HG03280 (cell line): ENCODE data around the gene LRRC45.
"Not testable (repeated sequence)": the region's sequence is repeated elsewhere in the genome, so short reads cannot be mapped to it uniquely, and the experiment has no call there.

Source experiments
- ATAC-seq: cut with Tn5 transposase; IDR thresholded peaks from one replicate; pipeline ENCODE4 v1.9.1; 2021; ENCODE audit warnings: mild to moderate bottlenecking, moderate library complexity; ENCODE audit not compliant: unreplicated experiment

Gene LRRC45

GRCh38 chr17:82031885-82032627, 9.0 kb downstream of the LRRC45 start:
- no peak for ATAC-seq

- ATAC-seq, result no peak
Observed at GRCh38 chr17:82033359-82034085, 10.4 kb downstream of the LRRC45 start.

GRCh38 chr17:82034371-82035011, 11.4 kb downstream of the LRRC45 start:
- no peak for ATAC-seq

- ATAC-seq, result no peak
Observed at GRCh38 chr17:82035488-82035887, 12.4 kb downstream of the LRRC45 start.

- no peak for ATAC-seq
Observed at GRCh38 chr17:82035956-82036633, 13.0 kb downstream of the LRRC45 start.

- ATAC-seq, result no peak
Observed at GRCh38 chr17:82036634-82037091, 13.6 kb downstream of the LRRC45 start.

GRCh38 chr17:82037092-82037888, 14.2 kb downstream of the LRRC45 start, which contains the start of gene DCXR:
Gene DCXR (minus strand): TSS chr17:82037697. CDS start chr17:82037682, 15 bp downstream.
- peak; percentile 90 for ATAC-seq

GRCh38 chr17:82037889-82038195, 14.7 kb downstream of the LRRC45 start:
- ATAC-seq, result no peak

- not testable (repeated sequence) for ATAC-seq
Observed at GRCh38 chr17:82038796-82039409, 15.8 kb downstream of the LRRC45 start.

GRCh38 chr17:82039695-82040299, 16.7 kb downstream of the LRRC45 start:
- no peak for ATAC-seq

GRCh38 chr17:82041144-82041814, 18.2 kb downstream of the LRRC45 start:
- ATAC-seq, result no peak

- no peak for ATAC-seq
Observed at GRCh38 chr17:82042649-82043048, 19.5 kb downstream of the LRRC45 start.

GRCh38 chr17:82043507-82043906, 20.4 kb downstream of the LRRC45 start:
- ATAC-seq, result no peak

GRCh38 chr17:82045936-82046484, 22.9 kb downstream of the LRRC45 start:
- ATAC-seq, result no peak

GRCh38 chr17:82046903-82047302, 23.8 kb downstream of the LRRC45 start:
- ATAC-seq, result no peak

- no peak for ATAC-seq
Observed at GRCh38 chr17:82047379-82047778, 24.3 kb downstream of the LRRC45 start.

- ATAC-seq, result no peak
Observed at GRCh38 chr17:82047914-82048570, 24.9 kb downstream of the LRRC45 start.

- ATAC-seq, result no peak
Observed at GRCh38 chr17:82048571-82048971, 25.5 kb downstream of the LRRC45 start.
